Measurements from ENCODE around the gene TSC22D1.

TSC22D1 gene

DNA sequence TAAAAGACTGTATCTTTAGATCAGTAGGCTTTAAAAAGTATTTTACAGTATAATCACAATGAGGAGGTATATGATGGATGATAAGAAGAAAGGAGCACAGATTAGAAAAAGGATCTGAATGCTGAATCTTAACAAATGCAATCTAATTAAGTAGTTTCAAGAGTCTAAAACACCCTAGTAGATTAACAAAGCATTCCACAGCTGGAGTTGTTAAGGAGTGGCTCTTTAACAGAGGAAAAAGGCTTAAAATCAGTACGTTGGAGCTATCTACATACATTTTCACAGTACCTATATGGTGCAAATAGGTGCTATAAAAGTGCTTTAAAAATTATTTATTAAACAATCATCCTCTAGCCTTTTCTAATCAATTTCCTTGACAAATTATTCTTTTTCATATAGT lies 34.5 kb downstream of the TSC22D1 start:
- Histone ChIP-seq H3K4me2 (ENCODE audit: low read depth, low read length, poor library complexity, severe bottlenecking) (no peak overlapping the region), H3K9me3 (ENCODE audit: insufficient read depth, low read length) (no peaks in the 10 kb centered on the region), H3K79me2 (ENCODE audit: insufficient read depth, low read length) (no peaks in the 10 kb centered on the region), H2AFZ (ENCODE audit: low read depth, low read length, severe bottlenecking) (no peak overlapping the region), H3K36me3 (ENCODE audit: low read length) (peaks cover 4% of the 10 kb centered on the region; the same call in 1 of the 2 replicates), H3K4me3 (ENCODE audit: insufficient read depth, low read length, poor library complexity, severe bottlenecking) (no peak overlapping the region), H3K27ac (ENCODE audit: low read depth, low read length) (no peak overlapping the region), H3K9ac (ENCODE audit: low read length) (no peak overlapping the region), H3K9me2 (replicated peaks; ENCODE audit: insufficient read depth, low read length) (no peaks in the 10 kb centered on the region), H3K27me3 (ENCODE audit: low read length) (no peaks in the 10 kb centered on the region), H4K20me1 (ENCODE audit: low read depth, low read length) (no peaks in the 10 kb centered on the region), H3F3A (ENCODE audit: insufficient read depth) (0 out of 2 replicates have a peak, but pooled peaks cover 4% of the 10 kb centered on the region)
- TF ChIP-seq EZH2phosphoT487 (conservative IDR thresholded peaks at IDR 0.05; ENCODE audit: low read length) = no peak
- TF ChIP-seq, protein P1, sequence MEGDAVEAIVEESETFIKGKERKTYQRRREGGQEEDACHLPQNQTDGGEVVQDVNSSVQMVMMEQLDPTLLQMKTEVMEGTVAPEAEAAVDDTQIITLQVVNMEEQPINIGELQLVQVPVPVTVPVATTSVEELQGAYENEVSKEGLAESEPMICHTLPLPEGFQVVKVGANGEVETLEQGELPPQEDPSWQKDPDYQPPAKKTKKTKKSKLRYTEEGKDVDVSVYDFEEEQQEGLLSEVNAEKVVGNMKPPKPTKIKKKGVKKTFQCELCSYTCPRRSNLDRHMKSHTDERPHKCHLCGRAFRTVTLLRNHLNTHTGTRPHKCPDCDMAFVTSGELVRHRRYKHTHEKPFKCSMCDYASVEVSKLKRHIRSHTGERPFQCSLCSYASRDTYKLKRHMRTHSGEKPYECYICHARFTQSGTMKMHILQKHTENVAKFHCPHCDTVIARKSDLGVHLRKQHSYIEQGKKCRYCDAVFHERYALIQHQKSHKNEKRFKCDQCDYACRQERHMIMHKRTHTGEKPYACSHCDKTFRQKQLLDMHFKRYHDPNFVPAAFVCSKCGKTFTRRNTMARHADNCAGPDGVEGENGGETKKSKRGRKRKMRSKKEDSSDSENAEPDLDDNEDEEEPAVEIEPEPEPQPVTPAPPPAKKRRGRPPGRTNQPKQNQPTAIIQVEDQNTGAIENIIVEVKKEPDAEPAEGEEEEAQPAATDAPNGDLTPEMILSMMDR (IDR thresholded peaks at IDR 0.05; ENCODE audit: insufficient read depth, low read length, poor library complexity, severe bottlenecking) = no peak

DNA sequence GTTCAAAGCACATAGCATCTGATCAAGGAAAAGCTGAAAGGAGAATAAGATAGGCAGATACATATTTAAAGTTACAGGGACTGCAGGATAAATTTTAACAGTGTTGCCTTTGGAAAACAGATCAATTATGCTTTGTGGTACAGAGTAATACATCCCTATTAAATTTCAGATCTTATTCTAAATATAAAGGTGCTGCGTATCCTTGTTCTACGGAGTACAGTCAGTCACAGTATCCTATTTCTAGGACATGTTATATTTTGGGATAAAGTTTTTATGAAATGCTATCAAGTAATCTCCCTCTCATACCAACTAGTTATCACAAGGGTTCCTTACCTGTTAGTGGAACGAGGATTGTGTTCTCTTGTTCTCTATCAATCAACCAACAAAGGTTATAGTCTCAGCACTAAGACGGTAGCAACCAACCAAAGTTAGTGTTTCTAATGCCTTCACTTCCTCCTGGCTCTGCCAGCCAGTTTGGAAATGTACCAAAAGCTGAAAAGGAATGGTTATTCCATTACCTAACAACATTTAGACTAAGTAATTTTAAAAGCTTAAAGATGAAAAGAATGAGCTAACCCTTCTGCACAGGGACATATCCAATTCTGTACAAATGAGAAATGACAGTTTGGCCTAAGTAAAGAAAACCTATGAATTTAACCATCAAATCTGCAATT lies 35.2 kb downstream of the TSC22D1 start:
- Histone ChIP-seq H4K20me1 (ENCODE audit: low read depth, low read length) (no peaks in the 10 kb centered on the region), H3K36me3 (ENCODE audit: low read length) (peaks cover 4% of the 10 kb centered on the region; the same call in 1 of the 2 replicates), H3K79me2 (ENCODE audit: insufficient read depth, low read length) (no peaks in the 10 kb centered on the region), H3K27me3 (ENCODE audit: low read length) (no peaks in the 10 kb centered on the region), H3K4me3 (ENCODE audit: insufficient read depth, low read length, poor library complexity, severe bottlenecking) (no peak overlapping the region), H3F3A (ENCODE audit: insufficient read depth) (0 out of 2 replicates have a peak, but pooled peaks cover 4% of the 10 kb centered on the region), H3K4me2 (ENCODE audit: low read depth, low read length, poor library complexity, severe bottlenecking) (no peak overlapping the region), H2AFZ (ENCODE audit: low read depth, low read length, severe bottlenecking) (no peak overlapping the region), H3K9ac (ENCODE audit: low read length) (no peak overlapping the region), H3K9me3 (ENCODE audit: insufficient read depth, low read length) (no peaks in the 10 kb centered on the region), H3K27ac (ENCODE audit: low read depth, low read length) (no peak overlapping the region), H3K9me2 (replicated peaks; ENCODE audit: insufficient read depth, low read length) (no peaks in the 10 kb centered on the region)
- TF ChIP-seq, protein P1 (IDR thresholded peaks at IDR 0.05; ENCODE audit: insufficient read depth, low read length, poor library complexity, severe bottlenecking) = no peak
- no peak for TF ChIP-seq EZH2phosphoT487 (conservative IDR thresholded peaks at IDR 0.05; ENCODE audit: low read length)

GRCh38 chr13:44537248-44537647 lies 38.9 kb downstream of the TSC22D1 start:
- Histone ChIP-seq H3K4me2 (ENCODE audit: low read depth, low read length, poor library complexity, severe bottlenecking) (no peak overlapping the region), H3K36me3 (ENCODE audit: low read length) (peaks cover 4% of the 10 kb centered on the region; the same call in 1 of the 2 replicates), H3K9ac (ENCODE audit: low read length) (no peak overlapping the region), H3K9me3 (ENCODE audit: insufficient read depth, low read length) (no peaks in the 10 kb centered on the region), H4K20me1 (ENCODE audit: low read depth, low read length) (no peaks in the 10 kb centered on the region), H3K27me3 (ENCODE audit: low read length) (no peaks in the 10 kb centered on the region), H3K9me2 (replicated peaks; ENCODE audit: insufficient read depth, low read length) (no peaks in the 10 kb centered on the region), H3K79me2 (ENCODE audit: insufficient read depth, low read length) (no peaks in the 10 kb centered on the region), H3F3A (ENCODE audit: insufficient read depth) (0 out of 2 replicates have a peak, but pooled peaks cover 4% of the 10 kb centered on the region), H2AFZ (ENCODE audit: low read depth, low read length, severe bottlenecking) (no peak overlapping the region), H3K27ac (ENCODE audit: low read depth, low read length) (no peak overlapping the region), H3K4me3 (ENCODE audit: insufficient read depth, low read length, poor library complexity, severe bottlenecking) (no peak overlapping the region)
- TF ChIP-seq EZH2phosphoT487 (conservative IDR thresholded peaks at IDR 0.05; ENCODE audit: low read length) = no peak
- TF ChIP-seq, protein P1 (IDR thresholded peaks at IDR 0.05; ENCODE audit: insufficient read depth, low read length, poor library complexity, severe bottlenecking) = no peak

Measured in SU-DHL-6 (cell line).